HCT116 (cell line): Measurements from ENCODE around the gene ADAMTS5.

ENCODE experiments used
- CTCF ChIP-seq, 3 experiments: fragments of 200-600 bp in 1 of 3; sonication (generic) in 1 of 3; IDR thresholded peaks in 2 of 3; conservative IDR thresholded peaks in 1 of 3; 2 replicates each; pipeline ENCODE4 v1.5.1; 2012 to 2017; ENCODE audit warnings: low read depth in 2 of 3, low read length in 2 of 3, antibody characterized with exemption in 1 of 3, borderline replicate concordance in 1 of 3, control low read depth in 1 of 3, mild to moderate bottlenecking in 1 of 3, mixed read lengths in 1 of 3, mixed run types in 1 of 3, moderate library complexity in 1 of 3; ENCODE audit not compliant: insufficient read depth in 1 of 3
- EZH2 ChIP-seq: fragments of 200-600 bp; sonication (generic); IDR thresholded peaks from 2 replicates; pipeline ENCODE4 v1.6.1; 2017; ENCODE audit warnings: antibody characterized with exemption, mixed run types
- EZH2phosphoT487 ChIP-seq: fragments of 200-600 bp; IDR thresholded peaks from 2 replicates; pipeline ENCODE4 v1.6.1; 2018; ENCODE audit warnings: antibody characterized with exemption, borderline replicate concordance
- POLR2A ChIP-seq: IDR thresholded peaks from 2 replicates; pipeline ENCODE4 v1.7.0; 2011; ENCODE audit warnings: borderline replicate concordance; ENCODE audit not compliant: insufficient read depth, insufficient read length; ENCODE audit errors: extremely low read depth
- SRF ChIP-seq: IDR thresholded peaks from 2 replicates; pipeline ENCODE4 v1.6.1; 2012; ENCODE audit warnings: low read depth
- ZFX ChIP-seq: fragments of 450-650 bp; IDR thresholded peaks from 2 replicates; pipeline ENCODE4 v1.6.1; 2017
- ZNF274 ChIP-seq: fragments of 200-500 bp; sonication (Bioruptor generic); IDR thresholded peaks from 2 replicates; pipeline ENCODE4 v1.6.1; 2014; ENCODE audit warnings: mild to moderate bottlenecking, low read depth, low read length, inconsistent platforms
- TF ChIP-seq, protein P1 (sequence below): IDR thresholded peaks from 2 replicates; pipeline ENCODE4 v1.6.1; 2012
- TF ChIP-seq, protein P2 (sequence below): IDR thresholded peaks from 2 replicates; pipeline ENCODE4 v1.6.1; 2012; ENCODE audit warnings: low read depth

DNA sequence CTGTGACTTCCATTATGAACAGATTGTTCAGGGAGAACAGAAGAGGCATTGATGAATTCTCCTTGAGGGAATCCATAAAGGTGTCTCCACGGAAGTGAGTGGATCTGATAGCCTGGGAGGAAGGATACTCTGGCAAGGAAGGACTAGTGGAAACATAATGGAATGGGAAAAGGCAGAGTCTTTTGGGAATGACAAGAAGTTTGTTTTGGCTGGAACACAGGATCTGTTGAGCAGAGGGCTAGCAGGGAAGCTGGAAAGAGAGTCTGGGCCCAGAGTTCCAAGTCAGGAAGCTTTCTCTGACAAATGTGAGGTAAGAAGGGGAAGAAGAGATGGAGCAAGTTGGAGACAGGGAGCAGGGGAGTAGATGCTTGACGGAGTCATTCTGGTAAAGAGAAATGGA, 8.1 kb downstream of the ADAMTS5 start:
- no peak for TF ChIP-seq ZNF274
- no peak for TF ChIP-seq SRF
- TF ChIP-seq ZFX = no peak
- TF ChIP-seq EZH2phosphoT487 = no peak
- TF ChIP-seq, protein P1, sequence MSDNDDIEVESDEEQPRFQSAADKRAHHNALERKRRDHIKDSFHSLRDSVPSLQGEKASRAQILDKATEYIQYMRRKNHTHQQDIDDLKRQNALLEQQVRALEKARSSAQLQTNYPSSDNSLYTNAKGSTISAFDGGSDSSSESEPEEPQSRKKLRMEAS = no peak
- TF ChIP-seq CTCF (IDR thresholded peaks at IDR 0.05 in 2 of 3, conservative IDR thresholded peaks at IDR 0.05 in 1 of 3; ENCODE audit: borderline replicate concordance in 1 of 3, insufficient read depth in 1 of 3, low read depth in 2 of 3, low read length in 2 of 3) = no peak
- TF ChIP-seq, protein P2, sequence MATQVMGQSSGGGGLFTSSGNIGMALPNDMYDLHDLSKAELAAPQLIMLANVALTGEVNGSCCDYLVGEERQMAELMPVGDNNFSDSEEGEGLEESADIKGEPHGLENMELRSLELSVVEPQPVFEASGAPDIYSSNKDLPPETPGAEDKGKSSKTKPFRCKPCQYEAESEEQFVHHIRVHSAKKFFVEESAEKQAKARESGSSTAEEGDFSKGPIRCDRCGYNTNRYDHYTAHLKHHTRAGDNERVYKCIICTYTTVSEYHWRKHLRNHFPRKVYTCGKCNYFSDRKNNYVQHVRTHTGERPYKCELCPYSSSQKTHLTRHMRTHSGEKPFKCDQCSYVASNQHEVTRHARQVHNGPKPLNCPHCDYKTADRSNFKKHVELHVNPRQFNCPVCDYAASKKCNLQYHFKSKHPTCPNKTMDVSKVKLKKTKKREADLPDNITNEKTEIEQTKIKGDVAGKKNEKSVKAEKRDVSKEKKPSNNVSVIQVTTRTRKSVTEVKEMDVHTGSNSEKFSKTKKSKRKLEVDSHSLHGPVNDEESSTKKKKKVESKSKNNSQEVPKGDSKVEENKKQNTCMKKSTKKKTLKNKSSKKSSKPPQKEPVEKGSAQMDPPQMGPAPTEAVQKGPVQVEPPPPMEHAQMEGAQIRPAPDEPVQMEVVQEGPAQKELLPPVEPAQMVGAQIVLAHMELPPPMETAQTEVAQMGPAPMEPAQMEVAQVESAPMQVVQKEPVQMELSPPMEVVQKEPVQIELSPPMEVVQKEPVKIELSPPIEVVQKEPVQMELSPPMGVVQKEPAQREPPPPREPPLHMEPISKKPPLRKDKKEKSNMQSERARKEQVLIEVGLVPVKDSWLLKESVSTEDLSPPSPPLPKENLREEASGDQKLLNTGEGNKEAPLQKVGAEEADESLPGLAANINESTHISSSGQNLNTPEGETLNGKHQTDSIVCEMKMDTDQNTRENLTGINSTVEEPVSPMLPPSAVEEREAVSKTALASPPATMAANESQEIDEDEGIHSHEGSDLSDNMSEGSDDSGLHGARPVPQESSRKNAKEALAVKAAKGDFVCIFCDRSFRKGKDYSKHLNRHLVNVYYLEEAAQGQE = no peak
- no peak for TF ChIP-seq EZH2
- no peak for TF ChIP-seq POLR2A
